ENCODE data around the gene SNF8.

SNF8 gene

GRCh38 chr17:48944515-48945260, at the start of gene SNF8:
SNF8 (minus strand) TSS chr17:48944842; CDS start chr17:48944734, 108 bp downstream.
- Histone ChIP-seq H3K27ac (peak within 1 kb of the TSS; percentile 42 to 96 (median 88)), H3K4me3 (peak within 1 kb of the TSS; percentile 63 to 98 (median 77))

GRCh38 chr17:48993951-48994350, 49.3 kb upstream of the SNF8 start:
- Histone ChIP-seq H3K27ac (no peak overlapping the region), H3K4me3 (no peak overlapping the region)

GRCh38 chr17:48993305-48993704, 48.7 kb upstream of the SNF8 start:
- Histone ChIP-seq H3K4me3 (no peak overlapping the region), H3K27ac (no peak overlapping the region)

- Histone ChIP-seq H3K27ac (no peak overlapping the region), H3K4me3 (no peak overlapping the region)
Measured at GRCh38 chr17:48992444-48992843, 47.8 kb upstream of the SNF8 start.

GRCh38 chr17:48990882-48991357, 46.3 kb upstream of the SNF8 start:
- H3K27ac ChIP-seq: no peak overlapping the region
- H3K4me3 ChIP-seq: no peak overlapping the region

GRCh38 chr17:48989100-48989499, 44.5 kb upstream of the SNF8 start:
- Histone ChIP-seq H3K27ac (no peak overlapping the region), H3K4me3 (no peak overlapping the region)

GRCh38 chr17:48985436-48986245, 41.0 kb upstream of the SNF8 start:
- H3K4me3 ChIP-seq: no peak overlapping the region
- no peak overlapping the region for H3K27ac ChIP-seq

GRCh38 chr17:48981927-48982539, 37.4 kb upstream of the SNF8 start:
- Histone ChIP-seq H3K27ac (no peak overlapping the region), H3K4me3 (no peak overlapping the region)

GRCh38 chr17:48973806-48974205, 29.2 kb upstream of the SNF8 start:
- H3K27ac ChIP-seq: no peak overlapping the region

GRCh38 chr17:48972749-48973097, 28.1 kb upstream of the SNF8 start:
- Histone ChIP-seq H3K27ac (peak overlapping the region in 4 of 21 experiments; percentile 11 to 68 (median 36)), H3K4me3 (no peak overlapping the region)

More at GRCh38 chr17:48973806-48974205, 29.2 kb upstream of the SNF8 start:
- no peak overlapping the region for H3K4me3 ChIP-seq

- peak overlapping the region in 3 of 21 experiments; percentile 39 to 68 (median 47) for H3K27ac ChIP-seq
- H3K4me3 ChIP-seq: no peak overlapping the region
Measured at GRCh38 chr17:48970865-48971687, 26.4 kb upstream of the SNF8 start.

- no peak overlapping the region for H3K4me3 ChIP-seq
- no peak overlapping the region for H3K27ac ChIP-seq
Measured at GRCh38 chr17:48970224-48970623, 25.6 kb upstream of the SNF8 start.

- H3K4me3 ChIP-seq: no peak overlapping the region
- no peak overlapping the region for H3K27ac ChIP-seq
Measured at GRCh38 chr17:48961516-48962233, 17.0 kb upstream of the SNF8 start.

GRCh38 chr17:48960834-48961515, 16.3 kb upstream of the SNF8 start:
- no peak overlapping the region for H3K27ac ChIP-seq
- H3K4me3 ChIP-seq: no peak overlapping the region

- H3K4me3 ChIP-seq: no peak overlapping the region
- H3K27ac ChIP-seq: no peak overlapping the region
Measured at GRCh38 chr17:48954300-48954755, 9.7 kb upstream of the SNF8 start.

- Histone ChIP-seq H3K27ac (no peak overlapping the region), H3K4me3 (no peak overlapping the region)
Measured at GRCh38 chr17:48952904-48953303, 8.3 kb upstream of the SNF8 start.

GRCh38 chr17:48951572-48951971, 6.9 kb upstream of the SNF8 start:
- Histone ChIP-seq H3K27ac (no peak overlapping the region), H3K4me3 (no peak overlapping the region)

- H3K27ac ChIP-seq: peak overlapping the region; percentile 42 to 96 (median 88)
Measured at GRCh38 chr17:48945261-48945651, 614 bp upstream of the SNF8 start.

More at GRCh38 chr17:48945261-48945651, 614 bp upstream of the SNF8 start:
- H3K4me3 ChIP-seq: peak overlapping the region; percentile 63 to 98 (median 77)
